DMS 273 treated with DMSO at 0.1 percent for 48 hours (cell line): ENCODE data around the gene SPRR2D.
"Not testable (repeated sequence)": the region's sequence is repeated elsewhere in the genome, so short reads cannot be mapped to it uniquely, and the experiment has no call there.

Experiments used
- DNase-seq: peaks from one replicate; lab custom pipeline; 2025; lab: John Stamatoyannopoulos, UW

The SPRR2D gene

DNA sequence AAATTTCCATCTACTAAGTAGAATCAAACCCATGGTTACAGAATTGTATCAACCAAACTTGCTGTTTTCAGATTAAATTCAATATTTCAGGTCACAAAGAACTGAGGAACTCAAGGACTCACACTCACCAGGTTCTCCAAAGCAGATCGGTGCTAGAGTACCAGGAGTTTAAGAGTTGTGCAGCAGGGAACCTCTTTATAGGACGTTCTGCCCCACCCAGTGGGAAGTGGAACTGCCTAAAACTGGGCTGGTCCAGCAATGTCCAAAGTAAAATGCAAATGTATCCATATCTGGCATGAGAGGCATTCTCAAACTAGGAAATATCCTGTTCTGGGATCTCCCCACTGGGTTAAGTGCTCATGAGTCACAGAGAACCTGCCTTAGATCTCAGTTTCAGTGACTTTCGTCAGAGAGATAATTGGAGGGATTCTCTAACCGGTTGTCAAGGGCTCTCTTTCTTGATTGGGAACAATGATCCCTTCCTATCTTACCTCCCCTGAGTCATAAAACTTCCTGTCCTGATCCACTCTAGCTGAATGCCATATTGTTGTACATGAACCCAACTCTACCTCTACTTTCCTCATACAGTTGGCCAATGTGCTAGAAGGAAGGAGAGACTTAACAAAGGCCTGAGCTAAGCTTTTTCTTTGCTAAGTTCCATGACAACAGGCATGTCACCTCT, at the start of gene SPRR2D:
Gene SPRR2D, minus strand, starts transcription at position 171 of the 682 bp plus-strand sequence. CDS start 774 bp downstream, outside the sequence.
- DNase-seq, result no peak

GRCh38 chr1:153087652-153088051, 46.7 kb upstream of the SPRR2D start:
- DNase-seq, result no peak

DNA sequence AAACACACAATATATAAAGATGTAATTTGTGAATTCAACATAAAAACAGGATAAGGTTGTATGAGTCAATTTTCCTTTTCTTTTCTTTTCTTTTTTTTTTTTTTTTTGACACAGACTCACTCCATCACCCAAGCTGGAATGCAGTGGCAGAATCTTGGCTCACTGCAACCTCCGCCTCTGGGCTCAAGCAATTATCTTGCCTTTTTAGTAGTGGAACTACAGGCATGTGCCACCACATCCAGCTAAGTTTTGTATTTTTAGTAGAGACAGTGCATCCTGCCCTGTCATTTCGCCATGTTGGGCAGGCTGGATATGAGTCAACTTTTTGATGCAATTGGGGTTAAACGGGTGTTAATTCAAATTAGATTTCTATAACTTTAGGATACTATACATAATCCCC, 40.8 kb upstream of the SPRR2D start:
- DNase-seq, result no peak

GRCh38 chr1:153072806-153073726, 32.1 kb upstream of the SPRR2D start:
- DNase-seq, result no peak

- DNase-seq, result no peak
Observed at GRCh38 chr1:153071511-153071910, 30.6 kb upstream of the SPRR2D start, which contains the start of gene SPRR2B. TSS of gene SPRR2B (minus strand) at chr1:153071611. CDS start at chr1:153070839, 772 bp downstream.

GRCh38 chr1:153070243-153070642, 29.3 kb upstream of the SPRR2D start:
- no peak for DNase-seq

DNA sequence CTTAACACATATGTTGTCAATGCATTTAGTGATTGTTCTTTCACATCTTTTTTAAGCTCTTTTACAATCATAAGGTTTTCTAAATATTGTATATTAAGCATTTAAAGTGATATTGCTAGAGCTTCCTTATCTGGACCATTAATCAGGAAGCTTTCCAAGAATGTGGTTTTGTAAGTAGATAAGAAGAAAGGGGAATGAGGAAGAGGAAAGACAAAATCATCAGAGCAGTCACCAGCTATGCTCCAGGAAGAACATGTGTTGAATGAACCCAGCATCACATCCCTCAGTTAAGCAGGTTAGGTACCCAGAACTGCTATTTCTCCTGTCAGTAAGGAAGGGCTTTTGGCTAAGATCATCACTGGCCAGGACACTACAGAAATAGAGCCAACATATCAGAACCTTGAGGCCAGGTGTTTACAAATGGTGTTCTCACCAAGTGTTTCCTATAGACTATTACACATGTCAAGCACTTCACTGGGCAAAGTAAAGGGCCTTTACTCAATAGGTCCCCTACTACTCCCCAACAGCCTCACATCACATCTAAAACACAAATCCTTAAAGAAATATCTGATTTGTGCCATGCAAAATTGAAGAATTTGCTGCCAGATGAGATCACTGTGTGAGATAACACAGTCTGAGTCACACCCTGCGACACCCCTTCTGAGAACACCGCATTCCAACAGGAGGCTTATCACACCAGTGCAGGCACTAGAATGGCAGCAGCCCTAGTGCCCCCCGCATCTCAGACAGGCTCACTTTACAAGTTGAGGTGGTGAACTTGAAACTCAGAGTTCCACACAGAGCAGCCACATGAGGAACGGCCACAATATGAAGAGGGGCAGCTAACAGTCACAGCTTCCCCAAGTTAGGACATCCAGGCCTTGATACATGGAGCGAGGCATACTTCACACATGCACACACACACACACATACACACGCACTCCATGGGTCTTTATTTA, 18.2 kb upstream of the SPRR2D start:
- no peak for DNase-seq

GRCh38 chr1:153058154-153058553, 17.2 kb upstream of the SPRR2D start:
- no peak for DNase-seq

DNA sequence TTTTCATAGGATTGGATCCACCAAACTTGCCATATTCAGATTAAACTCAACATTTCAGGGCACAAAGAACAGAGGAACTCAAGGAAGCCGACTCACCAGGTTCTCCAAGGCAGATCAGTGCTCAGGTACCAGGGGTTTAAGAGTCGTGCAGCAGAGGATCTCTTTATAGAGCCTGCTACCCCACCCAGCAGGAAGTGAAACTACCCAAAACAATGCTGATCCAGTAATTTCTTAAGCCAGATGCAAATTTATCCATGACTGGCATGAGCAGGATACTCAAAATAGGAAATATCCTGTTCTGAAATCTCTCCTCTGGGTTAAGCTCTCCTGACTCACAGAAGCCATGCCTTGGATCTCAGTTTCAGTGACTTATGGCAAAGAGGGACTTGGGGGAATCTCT, 16.5 kb upstream of the SPRR2D start, which contains the start of gene SPRR2A:
Gene SPRR2A, minus strand, starts transcription at position 138 of the 400 bp plus-strand sequence. CDS start 777 bp downstream, outside the sequence.
- DNase-seq, result no peak

- not testable (repeated sequence) for DNase-seq
Observed at GRCh38 chr1:153056111-153056510, 15.2 kb upstream of the SPRR2D start.

GRCh38 chr1:153049211-153049610, 8.3 kb upstream of the SPRR2D start:
- DNase-seq, result no peak

DNA sequence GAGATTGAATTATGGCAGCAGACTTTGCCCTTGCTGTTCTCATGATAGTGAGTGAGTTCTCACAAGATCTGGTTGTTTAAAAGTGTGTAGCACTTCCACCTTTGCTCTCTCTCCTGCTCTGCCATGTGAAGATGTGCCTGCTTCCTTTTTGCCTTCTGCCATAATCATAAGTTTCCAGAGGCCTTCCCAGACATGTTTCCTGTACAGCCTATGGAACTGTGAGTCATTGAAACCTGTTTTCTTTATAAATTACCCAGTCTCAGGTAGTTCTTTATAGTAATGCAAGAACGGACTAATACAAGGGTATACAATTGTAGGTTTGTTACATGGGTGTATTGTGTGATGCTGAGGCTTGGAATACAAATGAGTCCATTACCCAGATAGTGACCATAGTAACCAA, 5.7 kb downstream of the SPRR2D start:
- DNase-seq, result no peak

- no peak for DNase-seq
Observed at GRCh38 chr1:153032677-153033308, 8.1 kb downstream of the SPRR2D start.

- no peak for DNase-seq
Observed at GRCh38 chr1:153032073-153032472, 8.8 kb downstream of the SPRR2D start.

DNA sequence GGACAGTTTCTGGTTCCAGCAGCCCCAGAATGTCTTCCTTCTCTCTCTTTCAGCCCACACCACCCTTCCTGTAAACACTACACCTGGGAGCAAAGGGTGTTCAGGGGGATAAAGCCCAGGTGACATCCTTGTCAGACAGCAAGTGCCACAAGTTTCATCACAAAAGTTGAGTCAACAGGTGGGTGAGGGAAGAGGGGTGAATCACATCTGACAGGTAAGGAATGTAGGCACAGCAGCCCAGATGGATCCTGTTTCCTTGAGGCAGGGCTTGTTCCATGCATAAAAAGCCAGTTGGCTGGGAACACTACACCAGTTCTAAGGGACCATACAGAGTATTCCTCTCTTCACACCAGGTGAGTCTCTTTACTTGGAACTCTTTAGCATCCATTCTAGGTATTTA, 10.0 kb downstream of the SPRR2D start, which contains the start of gene SPRR1B:
Gene SPRR1B, plus strand, starts transcription at position 309 of the 400 bp plus-strand sequence. CDS start 1,143 bp downstream, outside the sequence.
- no peak for DNase-seq

DNA sequence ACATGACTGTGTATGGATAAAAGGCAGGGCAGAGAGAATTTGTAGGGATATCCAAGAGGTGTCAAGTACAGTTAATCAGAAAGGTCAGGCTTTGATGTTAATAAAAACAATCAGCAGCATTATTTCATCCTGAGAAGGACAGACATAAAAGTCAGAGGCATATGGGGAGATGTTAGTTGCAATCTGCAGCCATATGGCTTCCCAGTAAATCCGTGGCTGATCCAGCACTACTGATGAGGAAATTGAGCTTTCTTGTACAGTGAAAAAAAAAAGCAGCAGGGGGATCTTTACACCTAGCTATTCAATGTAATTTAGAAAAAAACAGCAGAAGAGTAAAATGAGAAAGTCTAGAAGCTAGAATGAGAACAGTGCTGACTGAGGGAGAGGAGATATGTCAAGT, 12.2 kb downstream of the SPRR2D start:
- no peak for DNase-seq

- no peak for DNase-seq
Observed at GRCh38 chr1:153025797-153026196, 15.1 kb downstream of the SPRR2D start.

- DNase-seq, result no peak
Observed at GRCh38 chr1:153024413-153024812, 16.5 kb downstream of the SPRR2D start.

GRCh38 chr1:153023109-153023508, 17.8 kb downstream of the SPRR2D start:
- DNase-seq, result no peak

DNA sequence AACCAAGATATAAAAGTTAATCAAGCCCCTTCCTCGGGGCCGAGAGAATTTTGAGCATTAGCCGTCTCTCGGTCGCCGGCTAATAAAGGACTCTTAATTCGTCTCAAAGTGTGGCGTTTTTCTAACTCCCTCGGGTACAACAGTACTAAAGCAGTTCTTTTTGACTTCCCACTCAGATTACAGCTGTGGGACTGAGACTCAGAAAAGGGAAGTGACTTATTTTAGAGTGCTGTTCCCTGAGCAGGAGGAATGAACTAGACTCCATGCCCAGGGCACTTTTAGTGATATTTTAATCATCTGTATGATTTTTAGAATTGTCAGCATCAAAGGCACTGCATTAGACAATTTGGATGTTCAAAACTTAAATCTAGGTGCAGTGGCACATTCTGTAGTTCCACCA, 18.6 kb downstream of the SPRR2D start:
- not testable (repeated sequence) for DNase-seq

DNA sequence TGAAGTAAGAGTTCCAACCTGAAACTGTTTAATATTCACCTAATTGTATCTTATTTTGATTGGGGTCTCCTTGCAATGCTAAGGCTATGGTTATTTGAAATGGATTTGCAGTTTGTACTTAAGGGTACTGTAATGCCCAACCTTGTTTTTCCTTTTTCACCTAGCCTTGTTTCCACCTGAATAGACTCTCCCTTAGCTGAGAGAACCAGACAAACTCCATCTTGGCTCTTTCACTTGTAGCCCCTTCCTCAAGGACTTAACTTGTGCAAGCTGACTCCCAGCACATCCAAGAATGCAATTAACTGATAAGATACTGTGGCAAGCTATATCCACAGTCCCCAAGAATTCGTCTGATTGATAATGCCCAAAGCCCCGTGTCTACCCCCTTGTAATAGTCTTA, 19.1 kb downstream of the SPRR2D start:
- not testable (repeated sequence) for DNase-seq
